Measurements from ENCODE around the gene FAM50A.

DNA sequence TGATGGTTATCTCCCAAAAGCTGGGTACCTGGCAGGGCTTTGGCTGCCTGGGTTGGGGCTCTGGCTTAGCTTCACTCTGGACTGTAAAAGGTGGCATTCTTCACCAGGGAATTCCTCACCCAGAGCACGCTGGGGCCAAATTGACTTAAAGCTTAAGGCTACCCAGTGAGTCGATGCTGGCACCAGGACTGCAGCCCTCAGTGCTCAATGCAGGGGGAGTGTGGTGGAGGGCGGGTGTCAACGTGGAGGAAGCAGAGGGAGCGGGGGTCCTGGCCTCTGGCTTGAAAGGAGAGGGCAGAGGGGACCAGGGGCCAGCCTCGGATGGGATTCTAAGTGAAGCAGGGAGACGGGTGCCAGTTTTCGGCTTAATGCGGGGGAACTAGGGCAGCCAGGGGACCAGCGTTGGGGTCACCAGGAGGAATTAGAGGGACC lies 446 bp upstream of the FAM50A start:
- TF ChIP-seq CTCF (conservative IDR thresholded peaks at IDR 0.05) (no peak), EZH2 (IDR thresholded peaks at IDR 0.05; ENCODE audit: low read depth) (no peak)
